ENCODE results near the gene OSGIN1. TPM values are rescaled to one million over a fixed set of nuclear protein-coding genes. Genes with fewer than 3 reads are reported as not detected.
A peak's percentile ranks its signal among the peaks of the same experiment; 100 is the strongest.

The OSGIN1 gene
- total RNA-seq, 4 donors from 2014 or later, result 17.3 to 99.7 (median 75.2) TPM

GRCh38 chr16:83965444-83966152 is 12.6 kb downstream of the OSGIN1 start:
- TF ChIP-seq CTCF (IDR thresholded peaks at IDR 0.05), result no peak
- no peak for TF ChIP-seq POLR2A (IDR thresholded peaks at IDR 0.05)
- H3K36me3 ChIP-seq, result peaks cover 0 to 59% (median 0%) of the 10 kb centered on the region in 3 donors

GRCh38 chr16:83966153-83966696 is 13.2 kb downstream of the OSGIN1 start:
- Histone ChIP-seq H3K27me3 (peaks cover 0 to 4% of the 10 kb centered on the region in 2 donors), H3K36me3 (peaks cover 0 to 52% (median 0%) of the 10 kb centered on the region in 3 donors)
- TF ChIP-seq CTCF (IDR thresholded peaks at IDR 0.05) (no peak), POLR2A (IDR thresholded peaks at IDR 0.05) (no peak)

More at GRCh38 chr16:83965444-83966152, 12.6 kb downstream of the OSGIN1 start:
- DNase-seq, result no peak
- H3K4me1 ChIP-seq, result peaks cover 0 to 8% (median 2%) of the 10 kb centered on the region in 4 donors
- no peaks in the 10 kb centered on the region for H3K9me3 ChIP-seq
- no peak overlapping the region for H3K4me3 ChIP-seq
- no peak overlapping the region for H3K27ac ChIP-seq
- peaks cover 0 to 4% of the 10 kb centered on the region in 2 donors for H3K27me3 ChIP-seq

GRCh38 chr16:83967091-83967490 is 14.1 kb downstream of the OSGIN1 start:
- H3K4me1 ChIP-seq, result peaks cover 0 to 8% (median 2%) of the 10 kb centered on the region in 4 donors
- peaks cover 0 to 44% (median 0%) of the 10 kb centered on the region in 3 donors for H3K36me3 ChIP-seq
- H3K9me3 ChIP-seq, result no peaks in the 10 kb centered on the region
- H3K27me3 ChIP-seq, result peaks cover 0 to 4% of the 10 kb centered on the region in 2 donors
- H3K4me3 ChIP-seq, result no peak overlapping the region
- H3K27ac ChIP-seq, result no peak overlapping the region
- no peak for DNase-seq
- TF ChIP-seq POLR2A (IDR thresholded peaks at IDR 0.05) (no peak), CTCF (IDR thresholded peaks at IDR 0.05) (no peak)

More at GRCh38 chr16:83966153-83966696, 13.2 kb downstream of the OSGIN1 start:
- no peak overlapping the region for H3K27ac ChIP-seq
- H3K4me1 ChIP-seq, result peaks cover 0 to 8% (median 2%) of the 10 kb centered on the region in 4 donors
- no peak overlapping the region for H3K4me3 ChIP-seq
- H3K9me3 ChIP-seq, result no peaks in the 10 kb centered on the region
- DNase-seq, result no peak

GRCh38 chr16:83967838-83968305 is 14.8 kb downstream of the OSGIN1 start, which contains the start of gene NECAB2:
Gene NECAB2, plus strand, starts transcription at chr16:83968244. Its CDS starts 405 bp downstream, at chr16:83968649.
- TF ChIP-seq CTCF (IDR thresholded peaks at IDR 0.05) (peak in 4 of 6 experiments; percentile 41 to 54 (median 43)), POLR2A (IDR thresholded peaks at IDR 0.05) (no peak)
- H3K27me3 ChIP-seq, result peaks cover 0 to 4% of the 10 kb centered on the region in 2 donors
- H3K27ac ChIP-seq, result no peak within 1 kb of the TSS
- DNase-seq, result peak in 1 of 3 donors; percentile 67
- H3K36me3 ChIP-seq, result peaks cover 0 to 36% (median 0%) of the 10 kb centered on the region in 3 donors
- peak within 1 kb of the TSS in 3 of 4 donors; percentile 30 to 46 (median 37) for H3K4me3 ChIP-seq
- H3K9me3 ChIP-seq, result no peaks in the 10 kb centered on the region
- H3K4me1 ChIP-seq, result peaks cover 0 to 8% (median 2%) of the 10 kb centered on the region in 4 donors

GRCh38 chr16:83968306-83968851 is 15.3 kb downstream of the OSGIN1 start:
- DNase-seq, result no peak
- no peak for TF ChIP-seq POLR2A (IDR thresholded peaks at IDR 0.05)
- no peak for TF ChIP-seq CTCF (IDR thresholded peaks at IDR 0.05)
- Histone ChIP-seq H3K4me1 (peaks cover 0 to 8% (median 2%) of the 10 kb centered on the region in 4 donors), H3K4me3 (peak overlapping the region in 3 of 4 donors; percentile 30 to 46 (median 37)), H3K27me3 (peaks cover 0 to 4% of the 10 kb centered on the region in 2 donors), H3K27ac (no peak overlapping the region), H3K36me3 (peaks cover 0 to 31% (median 0%) of the 10 kb centered on the region in 3 donors), H3K9me3 (no peaks in the 10 kb centered on the region)

Data from Peyer's patch (tissue), 4 donors.